ENCODE data around the gene PIK3AP1.
"Not testable (repeated sequence)": the region's sequence is repeated elsewhere in the genome, so short reads cannot be mapped to it uniquely, and the experiment has no call there.

The PIK3AP1 gene

DNA sequence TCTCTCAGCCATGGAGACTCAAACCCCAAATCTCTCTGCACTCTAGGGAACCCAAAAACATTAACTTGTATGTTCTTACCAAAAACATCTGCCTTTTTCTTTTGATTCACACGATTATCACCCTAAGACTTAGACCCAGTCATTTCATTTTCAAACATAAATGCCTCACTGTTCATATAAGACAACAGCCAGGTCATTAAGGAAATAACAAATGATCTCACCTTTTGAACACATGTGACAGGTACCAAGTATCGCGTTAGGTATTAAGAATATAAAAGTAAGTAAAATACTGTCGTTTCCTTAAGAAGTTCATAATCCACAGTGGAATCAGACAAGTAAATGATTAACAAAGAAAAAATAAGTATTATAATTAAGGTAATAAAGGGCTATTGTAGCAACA, 142.3 kb downstream of the PIK3AP1 start:
- DNase-seq (ENCODE audit: low read depth in 2 of 2), result no peak

- no peak for DNase-seq (ENCODE audit: low read depth in 2 of 2)
Observed at GRCh38 chr10:96577069-96577468, 143.2 kb downstream of the PIK3AP1 start.

GRCh38 chr10:96576277-96576980, 143.9 kb downstream of the PIK3AP1 start:
- DNase-seq (ENCODE audit: low read depth in 2 of 2), result no peak

DNA sequence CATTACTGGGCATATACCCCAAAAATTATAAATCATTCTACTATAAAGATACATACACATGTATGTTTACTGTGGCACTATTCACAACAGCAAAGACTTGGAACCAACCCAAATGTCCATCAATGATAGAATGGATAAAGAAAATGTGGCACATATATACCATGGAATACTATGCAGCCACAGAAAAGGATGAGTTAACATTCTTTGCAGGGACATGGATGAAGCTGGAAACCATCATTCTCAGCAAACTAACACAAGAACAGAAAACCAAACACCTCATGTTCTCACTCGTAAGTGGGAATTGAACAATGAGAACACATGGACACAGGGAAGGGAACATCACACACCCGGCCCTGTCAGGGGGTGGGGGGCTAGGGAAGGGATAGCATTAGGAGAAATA, 145.8 kb downstream of the PIK3AP1 start:
- not testable (repeated sequence) for DNase-seq (ENCODE audit: low read depth in 2 of 2)

- no peak for DNase-seq (ENCODE audit: low read depth in 2 of 2)
Observed at GRCh38 chr10:96573036-96573435, 147.3 kb downstream of the PIK3AP1 start.

- no peak for DNase-seq (ENCODE audit: low read depth in 2 of 2)
Observed at GRCh38 chr10:96570983-96571964, 149.0 kb downstream of the PIK3AP1 start.

GRCh38 chr10:96570511-96570910, 149.8 kb downstream of the PIK3AP1 start:
- no peak for DNase-seq (ENCODE audit: low read depth in 2 of 2)

DNA sequence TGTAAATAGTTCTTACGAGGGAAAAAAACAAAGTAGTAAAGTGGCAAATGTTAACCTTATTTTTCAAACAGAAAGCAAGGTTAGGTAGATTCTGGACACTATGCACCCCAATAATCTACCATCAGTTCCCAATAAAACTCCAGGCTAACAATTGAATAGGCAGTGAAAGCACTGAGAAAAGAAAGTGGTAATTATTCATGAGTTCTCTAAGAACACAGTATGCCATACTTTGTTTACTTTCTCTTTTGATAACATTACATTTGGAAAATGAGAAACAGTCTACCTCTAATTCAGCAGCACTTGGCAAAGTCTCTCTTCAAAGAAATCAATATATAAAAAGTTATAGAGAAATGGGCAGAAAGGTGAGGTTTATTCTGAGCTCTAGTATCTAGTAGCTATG, 151.9 kb downstream of the PIK3AP1 start:
- no peak for DNase-seq (ENCODE audit: low read depth in 2 of 2)

DNA sequence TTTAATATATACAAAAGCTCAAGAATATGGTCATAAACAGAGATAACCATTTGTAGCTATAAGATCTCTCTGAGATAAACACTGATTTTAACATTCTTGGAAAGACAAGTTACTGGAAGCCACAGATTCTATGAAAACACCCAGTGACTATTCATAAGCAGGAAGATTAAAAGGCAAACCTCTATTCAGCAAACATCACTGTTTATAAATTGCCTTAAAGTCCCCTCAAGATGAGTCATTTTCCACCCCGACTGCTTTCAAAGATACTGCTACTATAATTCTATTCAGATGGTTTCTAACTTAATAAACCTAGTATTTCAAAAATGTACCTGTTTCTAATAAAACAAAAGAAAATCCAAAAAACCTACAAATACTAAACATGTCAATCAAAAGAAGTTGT, 154.5 kb downstream of the PIK3AP1 start:
- DNase-seq (ENCODE audit: low read depth in 2 of 2), result no peak

- no peak for DNase-seq (ENCODE audit: low read depth in 2 of 2)
Observed at GRCh38 chr10:96560966-96561887, 159.1 kb downstream of the PIK3AP1 start.

DNA sequence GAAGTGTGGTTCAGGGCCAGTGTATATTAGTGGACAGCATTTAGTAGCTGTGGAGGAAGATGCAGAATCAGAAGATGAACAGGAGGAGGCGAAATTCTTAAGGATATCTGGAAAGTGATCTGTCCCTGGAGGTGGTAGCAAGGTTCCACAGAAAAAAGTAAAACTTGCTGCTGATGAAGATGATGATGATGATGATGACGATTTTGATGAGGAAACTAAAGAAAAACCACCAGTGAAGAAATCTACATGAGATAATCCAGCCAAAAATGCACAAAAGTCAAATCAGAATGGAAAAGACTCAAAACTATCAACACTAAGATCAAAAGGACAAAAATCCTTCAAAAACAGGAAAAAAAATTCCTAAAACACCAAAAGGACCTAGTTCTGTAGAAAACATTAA, 159.8 kb downstream of the PIK3AP1 start:
- DNase-seq (ENCODE audit: low read depth in 2 of 2), result no peak

DNA sequence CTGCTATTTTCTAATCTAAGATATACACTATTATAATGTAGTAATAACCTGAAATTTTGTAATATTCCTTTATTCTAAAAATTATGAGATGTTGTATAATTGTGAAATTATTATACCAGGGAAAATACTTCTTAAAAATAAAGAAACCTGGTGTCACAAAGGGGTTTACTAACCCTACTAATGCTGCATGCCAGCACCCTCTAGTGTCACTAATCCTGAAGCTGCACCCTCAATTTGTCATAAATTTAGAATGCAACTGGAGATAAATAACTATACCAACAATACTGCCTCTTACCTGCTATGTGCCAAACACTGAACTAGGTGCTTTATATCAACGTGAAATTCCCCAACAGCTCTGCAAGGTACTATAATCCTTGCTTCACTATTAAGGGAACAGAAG, 164.3 kb downstream of the PIK3AP1 start:
- no peak for DNase-seq (ENCODE audit: low read depth in 2 of 2)

DNA sequence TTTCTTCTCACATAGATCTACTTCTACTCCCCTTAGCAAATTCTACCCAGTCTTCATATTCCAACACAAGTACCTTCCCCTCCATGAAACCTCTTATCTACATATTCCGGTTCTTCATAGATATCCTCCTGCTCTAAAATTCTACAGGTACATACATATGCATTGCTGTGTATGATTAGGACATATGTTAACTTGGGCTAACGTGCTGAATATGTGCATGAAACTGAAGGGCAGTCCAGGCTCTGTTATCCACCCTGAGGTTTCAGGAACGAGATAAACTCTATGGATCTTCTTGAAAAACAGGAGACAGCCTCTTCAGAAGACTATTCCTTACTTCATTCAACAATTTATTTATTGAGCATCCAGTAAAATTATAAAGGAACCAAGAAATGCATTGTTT, 165.0 kb downstream of the PIK3AP1 start:
- DNase-seq (ENCODE audit: low read depth in 2 of 2), result no peak

DNA sequence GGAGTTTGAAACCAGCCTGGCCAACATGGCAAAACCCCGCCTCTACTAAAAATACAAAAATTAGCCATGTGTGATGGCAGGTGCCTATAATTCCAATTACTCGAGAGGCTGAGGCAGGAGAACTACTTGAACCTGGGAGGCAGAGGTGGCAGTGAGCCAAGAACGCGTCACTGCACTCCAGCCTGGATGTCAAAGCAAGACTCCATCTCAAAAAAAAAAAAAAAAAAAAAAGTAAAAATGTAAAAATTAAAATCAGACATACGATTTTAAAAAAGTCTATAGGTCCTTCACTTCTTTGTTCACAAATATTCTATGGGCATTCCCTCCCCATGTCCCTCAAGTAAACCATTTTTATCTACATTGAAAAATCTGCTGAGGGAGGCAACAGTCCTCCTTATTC, 171.7 kb downstream of the PIK3AP1 start:
- no peak for DNase-seq (ENCODE audit: low read depth in 2 of 2)

DNA sequence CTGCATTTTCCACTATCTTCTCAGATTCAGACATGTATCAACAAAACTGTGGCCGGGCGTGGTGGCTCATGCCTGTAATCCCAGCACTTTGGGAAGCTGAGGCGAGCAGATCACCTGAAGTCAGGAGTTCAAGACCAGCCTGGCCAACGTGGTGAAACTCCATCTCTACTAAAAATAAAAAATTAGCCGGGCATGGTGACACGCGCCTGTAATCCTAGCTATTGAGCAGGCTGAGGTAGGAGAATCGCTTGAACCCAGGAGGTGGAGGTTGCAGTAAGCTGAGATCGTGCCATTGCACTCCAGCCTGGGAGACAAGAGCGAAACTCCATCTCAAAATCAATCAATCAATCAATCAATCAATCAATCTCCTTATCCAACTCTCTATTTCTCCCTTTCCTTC, 174.8 kb downstream of the PIK3AP1 start:
- not testable (repeated sequence) for DNase-seq (ENCODE audit: low read depth in 2 of 2)

Data from stimulated activated CD8-positive, alpha-beta memory T cell treated with anti-CD3 and anti-CD28 coated beads, Interleukin-2, amount 100 ng/mL, for 48 hours (primary cell).